Nephron progenitor cell (in vitro differentiated cells): ENCODE measurements around the gene JMJD7.
A peak's percentile ranks its signal among the peaks of the same experiment; 100 is the strongest.

ENCODE experiments used
- DNase-seq: peaks from one replicate; pipeline ENCODE4 v3.0.0; 2021
- H3K27ac Mint-ChIP-seq: 2 replicates; pipeline ENCODE4 v1.8.0; 2021; ENCODE audit warnings: mild to moderate bottlenecking, moderate library complexity, mixed read lengths
- H3K27me3 Mint-ChIP-seq: 2 replicates; pipeline ENCODE4 v1.8.0; 2021; ENCODE audit warnings: mild to moderate bottlenecking, low read depth, mixed read lengths; ENCODE audit not compliant: poor library complexity
- H3K36me3 Mint-ChIP-seq: 2 replicates; pipeline ENCODE4 v1.8.0; 2021; ENCODE audit warnings: low read depth, mixed read lengths
- H3K4me1 Mint-ChIP-seq: 2 replicates; pipeline ENCODE4 v1.8.0; 2021; ENCODE audit warnings: mixed read lengths
- H3K4me3 Mint-ChIP-seq: 2 replicates; pipeline ENCODE4 v1.8.0; 2021; ENCODE audit warnings: mild to moderate bottlenecking, moderate library complexity, mixed read lengths
- H3K9me3 Mint-ChIP-seq: 2 replicates; pipeline ENCODE4 v1.8.0; 2021; ENCODE audit warnings: mild to moderate bottlenecking, moderate library complexity, mixed read lengths
- TF ChIP-seq, protein P1 (sequence below): fragments of 200-600 bp; sonication (generic); IDR thresholded peaks from 2 replicates; pipeline ENCODE4 v1.5.0; 2021; ENCODE audit warnings: antibody characterized with exemption

Gene JMJD7

DNA sequence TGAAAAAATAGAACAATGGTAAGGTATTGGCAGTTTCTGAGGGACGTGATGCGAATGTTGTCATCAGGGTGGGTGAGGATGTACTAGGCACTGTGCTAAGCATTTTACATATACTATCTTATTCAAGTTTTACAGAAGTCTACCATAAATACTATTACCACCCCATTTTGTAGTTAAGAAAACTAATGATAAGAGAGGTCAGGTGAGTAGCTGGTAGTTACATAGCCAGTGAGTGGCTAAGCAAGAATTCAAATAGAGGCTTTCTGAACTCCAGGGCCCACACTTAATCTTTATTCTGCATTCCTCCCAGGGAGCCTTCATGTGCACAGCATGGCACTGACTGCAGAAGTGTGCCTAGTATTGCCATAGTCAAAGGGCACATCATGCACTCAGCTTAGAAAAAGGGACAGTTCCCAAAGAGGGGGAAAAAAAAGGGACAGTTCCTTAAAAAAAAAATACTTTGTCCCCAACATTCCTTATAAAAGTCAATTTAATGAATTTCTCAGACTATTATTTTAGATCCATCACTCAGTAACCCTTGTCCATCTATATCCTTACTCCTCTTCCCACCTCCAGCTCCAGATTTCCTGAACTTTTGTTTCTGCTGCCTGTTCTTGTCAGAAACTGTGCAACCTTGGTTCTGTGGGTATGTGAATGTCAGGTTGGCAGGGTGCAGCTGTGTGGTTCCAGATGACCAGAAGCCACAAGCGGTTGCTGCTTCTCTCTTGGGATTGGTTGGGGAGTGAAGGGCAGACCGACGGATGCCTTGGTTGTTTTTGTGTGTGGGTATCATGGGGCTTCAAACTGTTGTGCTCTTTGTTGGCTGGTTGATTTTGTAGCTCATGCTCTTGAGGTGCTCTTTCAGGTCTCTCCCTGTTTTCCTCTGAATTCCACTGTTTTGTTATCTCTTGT lies 45.3 kb upstream of the JMJD7 start:
- TF ChIP-seq, protein P1, sequence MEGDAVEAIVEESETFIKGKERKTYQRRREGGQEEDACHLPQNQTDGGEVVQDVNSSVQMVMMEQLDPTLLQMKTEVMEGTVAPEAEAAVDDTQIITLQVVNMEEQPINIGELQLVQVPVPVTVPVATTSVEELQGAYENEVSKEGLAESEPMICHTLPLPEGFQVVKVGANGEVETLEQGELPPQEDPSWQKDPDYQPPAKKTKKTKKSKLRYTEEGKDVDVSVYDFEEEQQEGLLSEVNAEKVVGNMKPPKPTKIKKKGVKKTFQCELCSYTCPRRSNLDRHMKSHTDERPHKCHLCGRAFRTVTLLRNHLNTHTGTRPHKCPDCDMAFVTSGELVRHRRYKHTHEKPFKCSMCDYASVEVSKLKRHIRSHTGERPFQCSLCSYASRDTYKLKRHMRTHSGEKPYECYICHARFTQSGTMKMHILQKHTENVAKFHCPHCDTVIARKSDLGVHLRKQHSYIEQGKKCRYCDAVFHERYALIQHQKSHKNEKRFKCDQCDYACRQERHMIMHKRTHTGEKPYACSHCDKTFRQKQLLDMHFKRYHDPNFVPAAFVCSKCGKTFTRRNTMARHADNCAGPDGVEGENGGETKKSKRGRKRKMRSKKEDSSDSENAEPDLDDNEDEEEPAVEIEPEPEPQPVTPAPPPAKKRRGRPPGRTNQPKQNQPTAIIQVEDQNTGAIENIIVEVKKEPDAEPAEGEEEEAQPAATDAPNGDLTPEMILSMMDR = no peak
- no peak overlapping the region for H3K4me3 Mint-ChIP-seq
- no peaks in the 10 kb centered on the region for H3K9me3 Mint-ChIP-seq
- H3K4me1 Mint-ChIP-seq = peaks cover 33% of the 10 kb centered on the region
- no peak overlapping the region for H3K27ac Mint-ChIP-seq
- peaks cover 8% of the 10 kb centered on the region for H3K36me3 Mint-ChIP-seq
- no peaks in the 10 kb centered on the region for H3K27me3 Mint-ChIP-seq
- no peak for DNase-seq

DNA sequence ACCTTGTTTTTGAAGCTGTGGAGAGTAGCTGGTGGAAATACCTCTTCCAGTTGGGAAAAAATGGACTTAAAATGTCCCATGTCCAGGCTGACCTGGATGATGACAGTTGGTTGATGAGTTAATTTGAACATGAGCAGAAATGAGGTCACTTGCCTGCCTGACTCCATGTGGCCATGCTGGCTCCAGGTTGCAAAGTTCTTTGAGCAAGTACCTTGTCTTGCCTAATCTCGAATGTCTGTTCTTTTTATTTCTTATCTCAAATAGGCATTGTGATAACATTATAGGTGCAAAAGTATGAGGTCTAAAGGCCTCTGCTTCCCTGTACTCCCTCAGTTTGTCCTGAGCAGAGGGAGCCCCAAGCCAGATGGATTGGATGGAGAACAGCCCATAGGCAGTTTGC lies 44.6 kb upstream of the JMJD7 start:
- TF ChIP-seq, protein P1 = no peak
- peaks cover 8% of the 10 kb centered on the region for H3K36me3 Mint-ChIP-seq
- no peak for DNase-seq
- H3K4me1 Mint-ChIP-seq = peaks cover 29% of the 10 kb centered on the region
- H3K27me3 Mint-ChIP-seq = no peaks in the 10 kb centered on the region
- H3K27ac Mint-ChIP-seq = no peak overlapping the region
- no peaks in the 10 kb centered on the region for H3K9me3 Mint-ChIP-seq
- H3K4me3 Mint-ChIP-seq = no peak overlapping the region

DNA sequence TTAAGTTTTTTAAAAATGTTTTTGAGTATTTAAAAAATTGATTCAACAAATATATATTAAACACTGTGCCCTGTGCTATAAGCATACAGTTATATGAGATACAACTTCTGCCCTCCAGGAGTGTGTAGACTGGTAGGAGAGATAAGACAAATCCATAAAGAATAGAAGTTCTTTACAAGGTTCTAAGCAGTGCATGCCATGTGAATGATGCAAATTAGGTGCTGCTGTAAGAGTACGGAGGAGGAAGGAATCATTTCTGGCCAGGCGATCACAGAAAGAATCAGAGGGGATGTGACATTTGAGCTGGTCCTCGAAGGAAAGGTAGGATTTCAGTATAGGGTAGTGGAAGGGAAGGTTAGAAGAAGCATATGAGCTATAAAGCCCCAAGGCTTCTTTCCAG lies 39.6 kb upstream of the JMJD7 start:
- H3K4me1 Mint-ChIP-seq = peaks cover 47% of the 10 kb centered on the region
- no peaks in the 10 kb centered on the region for H3K9me3 Mint-ChIP-seq
- TF ChIP-seq, protein P1 = no peak
- no peak overlapping the region for H3K4me3 Mint-ChIP-seq
- DNase-seq = no peak
- no peaks in the 10 kb centered on the region for H3K27me3 Mint-ChIP-seq
- peaks cover 8% of the 10 kb centered on the region for H3K36me3 Mint-ChIP-seq
- H3K27ac Mint-ChIP-seq = peak overlapping the region; percentile 11

DNA sequence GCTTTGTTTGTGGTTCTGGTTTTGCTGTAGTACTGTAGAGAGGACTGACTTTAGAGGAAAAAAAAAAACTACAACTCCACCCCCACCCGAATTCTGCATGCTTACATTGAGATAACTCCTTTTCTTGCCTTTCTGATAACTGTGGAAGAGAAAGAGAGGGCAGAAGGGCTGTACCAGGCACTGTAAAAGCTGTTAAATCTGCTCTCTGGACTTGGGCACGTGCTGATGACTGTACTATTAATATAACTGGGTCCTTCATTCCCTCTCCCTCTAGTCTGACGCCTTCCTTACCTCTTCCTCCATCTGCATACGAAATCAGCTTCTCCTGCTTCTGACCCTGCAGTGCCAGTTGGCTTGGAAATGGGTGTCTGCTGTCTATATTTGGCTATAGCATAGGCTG lies 38.7 kb upstream of the JMJD7 start:
- Mint-ChIP-seq H3K9me3 (no peaks in the 10 kb centered on the region), H3K4me1 (peaks cover 54% of the 10 kb centered on the region), H3K4me3 (no peak overlapping the region), H3K27ac (no peak overlapping the region), H3K27me3 (no peaks in the 10 kb centered on the region), H3K36me3 (peaks cover 5% of the 10 kb centered on the region)
- TF ChIP-seq, protein P1 = no peak
- DNase-seq = no peak

DNA sequence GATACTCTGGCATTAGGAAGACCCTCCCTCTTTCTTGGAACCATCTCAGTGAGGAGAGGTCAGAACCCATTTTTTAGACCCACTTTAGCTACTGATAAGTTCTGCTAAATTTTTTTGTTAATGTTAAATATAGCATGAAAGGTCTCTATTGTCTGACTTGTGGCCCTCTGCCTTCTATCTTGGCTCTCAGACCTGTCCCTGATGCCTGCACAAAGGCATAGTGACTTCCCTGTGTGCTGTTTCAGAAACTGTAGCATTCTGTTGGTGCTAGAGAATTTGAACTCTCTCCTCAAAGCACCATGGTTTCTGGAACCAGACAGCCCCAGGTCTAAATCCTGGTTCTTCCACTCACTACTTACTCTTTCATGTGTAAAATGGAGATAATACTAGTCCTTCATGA lies 38.2 kb upstream of the JMJD7 start:
- DNase-seq = no peak
- Mint-ChIP-seq H3K27ac (no peak overlapping the region), H3K4me3 (no peak overlapping the region), H3K36me3 (peaks cover 4% of the 10 kb centered on the region), H3K27me3 (no peaks in the 10 kb centered on the region), H3K4me1 (peaks cover 54% of the 10 kb centered on the region), H3K9me3 (no peaks in the 10 kb centered on the region)
- TF ChIP-seq, protein P1 = no peak

DNA sequence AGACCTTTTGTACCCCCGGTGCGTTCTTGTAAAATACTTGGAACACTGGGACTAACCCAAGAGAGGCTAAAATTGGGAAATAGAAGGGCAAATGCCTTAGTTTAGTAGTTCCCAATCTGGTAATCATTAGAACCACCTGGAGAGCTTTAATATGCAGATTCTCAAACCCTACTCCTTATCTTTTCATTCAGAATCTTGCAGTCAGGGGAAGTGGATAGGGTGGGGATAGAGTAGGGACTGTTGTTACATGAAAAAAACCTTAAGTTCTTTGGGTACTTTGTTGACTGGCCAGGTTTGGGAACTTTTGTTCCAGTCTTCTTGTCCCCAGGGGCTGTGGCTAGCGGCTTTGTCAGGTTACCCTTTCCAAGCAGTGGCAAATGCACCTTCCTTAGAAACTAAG lies 37.7 kb upstream of the JMJD7 start:
- no peaks in the 10 kb centered on the region for H3K9me3 Mint-ChIP-seq
- H3K4me1 Mint-ChIP-seq = peaks cover 56% of the 10 kb centered on the region
- peaks cover 4% of the 10 kb centered on the region for H3K36me3 Mint-ChIP-seq
- no peak overlapping the region for H3K4me3 Mint-ChIP-seq
- no peak for DNase-seq
- TF ChIP-seq, protein P1 = no peak
- H3K27ac Mint-ChIP-seq = no peak overlapping the region
- no peaks in the 10 kb centered on the region for H3K27me3 Mint-ChIP-seq
